HG03521 (cell line): Measurements from ENCODE around the gene GPR107.

Experiments
- ATAC-seq: cut with Tn5 transposase; IDR thresholded peaks from one replicate; pipeline ENCODE4 v1.9.1; 2021; ENCODE audit warnings: mild to moderate bottlenecking, moderate library complexity; ENCODE audit not compliant: unreplicated experiment

The GPR107 gene

DNA sequence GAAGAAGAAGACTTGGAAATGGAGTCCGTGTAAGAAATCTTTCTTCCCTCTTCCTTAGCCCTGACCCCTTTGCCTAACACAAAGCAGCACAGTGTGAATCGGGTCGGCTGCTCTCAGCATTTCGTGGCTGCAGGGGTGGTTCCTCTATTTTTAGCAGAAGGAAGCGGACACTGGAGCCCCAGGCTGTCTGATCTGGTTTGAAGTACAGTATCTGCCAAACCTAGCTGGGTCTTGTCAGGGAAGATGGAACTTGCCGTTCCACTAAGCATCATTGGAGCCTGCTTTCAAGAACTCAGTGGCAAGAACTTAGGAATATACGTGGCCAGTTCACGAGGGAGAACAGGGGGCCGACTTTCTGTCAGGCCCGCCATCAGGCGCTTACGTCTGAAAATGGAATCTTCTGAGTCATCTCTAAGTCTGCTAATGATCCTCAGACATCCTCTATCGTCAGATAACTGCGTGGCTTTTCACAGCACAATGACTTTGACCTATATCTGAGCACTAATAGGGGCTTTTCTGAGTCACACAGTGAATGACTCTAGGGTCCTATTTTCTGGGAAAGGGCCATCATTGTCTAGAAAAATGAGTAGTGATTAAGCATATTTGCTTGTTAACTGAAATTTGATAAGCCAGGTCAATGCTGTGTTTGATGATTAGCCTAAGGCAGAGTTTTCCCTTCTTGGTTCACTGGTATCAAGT, 75.2 kb downstream of the GPR107 start:
- ATAC-seq: peak; percentile 61

DNA sequence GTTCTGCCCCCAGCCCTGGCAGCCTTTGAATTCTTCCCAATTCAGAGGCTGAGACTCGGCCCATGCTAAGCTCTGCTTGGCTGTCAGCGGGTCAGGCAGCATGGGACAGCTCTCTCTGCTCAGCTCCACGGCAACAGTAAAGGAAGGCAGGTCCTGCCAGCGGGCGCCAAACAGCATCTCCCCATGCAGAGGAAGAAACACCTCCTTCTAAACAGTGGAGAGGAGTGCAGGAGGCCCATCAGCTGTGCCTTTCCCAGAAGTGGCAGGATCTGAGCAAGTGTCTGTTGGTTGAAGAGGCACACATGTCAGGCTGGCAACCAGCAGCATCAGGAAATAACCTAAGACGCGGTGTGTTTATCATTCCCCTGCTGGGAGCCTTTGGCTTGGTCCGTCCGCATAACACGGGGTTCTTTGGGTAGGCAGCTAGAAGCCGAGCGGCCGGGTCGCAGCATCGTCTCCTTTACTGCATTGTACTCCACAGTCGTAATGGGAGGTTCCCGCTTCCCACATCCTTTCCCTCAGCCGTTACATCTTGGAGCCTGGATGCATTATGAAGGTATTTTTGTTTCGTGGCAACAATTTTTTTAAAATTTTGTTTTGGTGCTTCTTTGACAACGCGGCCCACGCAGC, 75.8 kb downstream of the GPR107 start:
- ATAC-seq: peak; percentile 18

DNA sequence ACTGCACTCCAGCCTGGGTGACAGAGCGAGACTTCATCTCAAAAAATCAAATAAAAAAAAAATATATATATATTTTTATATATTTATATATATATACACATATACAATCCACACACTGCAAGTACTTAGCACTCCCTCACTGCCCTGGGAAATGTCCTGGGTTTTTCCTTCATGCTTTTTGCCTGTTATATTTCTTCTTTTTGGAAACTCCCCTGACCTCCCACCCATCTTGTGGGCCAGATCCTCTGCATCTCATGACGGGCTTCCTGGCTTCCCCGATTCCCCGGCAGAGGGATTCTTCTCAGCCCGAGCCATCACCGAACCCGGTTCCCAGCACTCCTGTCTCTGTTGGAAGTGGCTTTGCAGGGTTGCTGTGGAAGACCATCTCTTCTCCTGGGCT, 79.0 kb downstream of the GPR107 start:
- ATAC-seq: no peak

DNA sequence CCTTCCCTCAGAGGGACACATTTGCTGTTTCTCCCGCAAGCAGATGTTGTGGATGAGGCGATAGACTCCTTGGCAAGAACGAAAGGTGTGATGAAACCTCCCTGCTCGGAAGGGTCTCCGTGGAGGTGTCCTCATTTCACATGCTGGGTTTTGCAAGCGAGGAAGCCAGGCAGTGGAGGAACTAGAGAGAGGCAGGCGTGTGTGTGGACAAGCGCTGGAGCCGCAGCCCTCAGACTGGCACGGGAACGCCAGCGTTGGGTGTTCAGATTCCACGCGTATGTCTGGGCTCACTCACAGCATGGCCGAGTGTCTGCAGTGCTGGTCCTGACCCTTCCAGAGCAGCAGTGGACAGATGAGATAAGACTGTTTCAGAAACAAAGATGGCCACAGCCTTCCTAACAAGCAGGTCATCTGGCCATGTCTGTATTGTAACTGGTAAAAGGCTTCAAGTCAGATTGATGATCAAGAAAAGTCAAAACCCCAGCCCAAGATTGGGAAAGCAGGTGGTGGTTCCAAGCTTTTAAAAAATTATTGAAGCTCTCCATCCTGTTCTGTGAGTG, 83.5 kb downstream of the GPR107 start:
- ATAC-seq: no peak

DNA sequence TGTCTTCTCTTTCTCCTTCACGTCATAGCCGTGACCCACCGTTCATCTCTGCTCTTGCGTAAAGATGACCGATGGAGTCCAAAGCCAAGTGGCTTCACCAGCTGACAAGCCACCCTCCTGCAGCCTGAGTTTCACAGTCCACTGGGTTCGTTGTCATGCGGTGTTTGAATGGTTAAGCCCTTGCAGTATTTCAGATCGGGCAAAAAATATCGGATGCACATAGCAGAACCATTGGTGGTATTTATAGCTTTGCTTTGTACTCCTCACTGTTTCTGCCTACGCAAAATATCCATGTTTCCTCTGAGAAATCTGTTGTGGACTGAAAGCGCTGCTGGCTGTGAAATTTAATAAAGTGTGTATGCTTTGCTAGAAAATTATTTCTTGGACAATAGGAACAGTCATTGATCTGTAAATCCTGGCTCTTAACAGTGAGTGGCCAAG, 84.0 kb downstream of the GPR107 start:
- ATAC-seq: no peak

DNA sequence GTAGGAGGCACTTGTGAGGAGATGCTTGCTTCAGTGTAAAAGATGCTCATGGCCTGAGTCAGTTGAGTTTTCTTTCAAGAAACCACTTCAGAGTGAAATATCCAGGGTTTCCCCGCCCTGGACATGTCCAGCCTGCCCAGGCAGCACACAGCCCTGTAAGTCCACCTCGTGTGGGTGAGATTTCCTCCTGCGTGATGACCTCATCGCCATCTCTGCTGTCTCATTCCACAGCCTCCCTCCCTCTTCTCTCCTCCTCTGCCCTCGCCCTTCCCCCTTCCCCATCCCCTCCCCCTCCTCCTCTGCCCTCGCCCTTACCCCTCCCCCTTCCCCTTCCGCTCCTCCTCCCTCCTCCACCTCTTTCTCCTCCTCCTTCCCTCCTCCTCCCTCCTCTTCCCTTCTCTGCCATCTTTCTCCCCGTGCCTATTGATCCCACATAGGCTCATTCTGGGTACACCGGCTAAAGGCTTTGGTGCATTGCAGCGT, 84.5 kb downstream of the GPR107 start:
- ATAC-seq: no peak

DNA sequence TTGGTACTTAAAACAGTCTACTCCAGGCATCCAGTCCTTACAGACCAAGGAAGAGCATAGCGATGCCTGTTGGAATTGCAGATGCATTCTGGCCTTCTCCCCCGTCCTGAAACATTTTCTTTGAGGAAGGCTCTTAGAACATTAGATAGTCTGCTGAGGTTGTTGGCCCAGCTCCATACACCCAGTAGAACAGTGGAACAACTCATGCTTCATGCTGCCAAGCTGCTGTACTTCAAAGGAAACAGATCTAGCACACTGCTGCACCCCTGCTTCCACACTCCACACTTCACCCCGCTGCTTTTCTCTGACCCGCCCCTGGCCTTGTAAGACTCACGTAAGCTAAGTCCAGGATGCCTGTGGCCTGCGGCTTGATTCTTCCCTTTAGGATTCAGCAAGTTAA, 85.1 kb downstream of the GPR107 start:
- no peak for ATAC-seq

DNA sequence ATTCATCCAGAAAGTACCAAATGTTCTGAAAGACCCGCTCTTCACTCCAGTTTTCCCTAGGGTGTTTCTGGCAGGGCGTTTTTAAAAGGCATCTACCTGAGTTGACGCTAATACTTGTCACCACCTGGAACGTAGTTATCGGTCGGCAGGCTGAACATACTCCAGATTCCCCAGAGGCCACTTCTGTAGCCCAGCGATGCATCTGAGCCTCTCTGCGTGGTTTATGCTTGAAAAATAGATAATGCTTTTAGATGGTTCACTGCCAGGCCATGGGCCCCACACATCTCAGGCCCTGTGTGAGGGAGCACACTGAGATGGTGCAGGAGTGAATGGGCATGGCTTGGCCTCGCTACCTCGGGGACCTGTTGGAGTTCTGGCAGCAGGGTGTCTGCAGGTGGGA, 85.5 kb downstream of the GPR107 start:
- ATAC-seq: no peak

DNA sequence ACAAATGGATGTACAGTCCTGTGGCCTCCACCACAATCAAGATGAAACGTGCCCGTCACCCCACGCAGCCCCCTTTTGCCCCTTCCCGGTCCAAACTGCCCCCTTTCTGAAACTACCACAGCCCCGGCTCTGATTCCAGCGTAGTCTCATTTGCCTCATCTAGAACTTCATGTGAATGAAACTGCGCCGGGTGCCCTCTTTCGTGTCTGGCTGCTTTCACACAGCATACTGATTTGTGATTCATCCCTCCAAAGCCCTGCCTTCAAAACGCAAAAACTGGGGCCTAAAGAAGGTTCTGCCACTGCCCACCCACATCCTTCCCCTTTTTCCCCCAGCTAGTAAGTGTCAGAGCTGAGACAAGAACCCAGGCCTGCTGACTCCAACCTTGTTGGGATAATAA, 87.0 kb downstream of the GPR107 start:
- no peak for ATAC-seq

DNA sequence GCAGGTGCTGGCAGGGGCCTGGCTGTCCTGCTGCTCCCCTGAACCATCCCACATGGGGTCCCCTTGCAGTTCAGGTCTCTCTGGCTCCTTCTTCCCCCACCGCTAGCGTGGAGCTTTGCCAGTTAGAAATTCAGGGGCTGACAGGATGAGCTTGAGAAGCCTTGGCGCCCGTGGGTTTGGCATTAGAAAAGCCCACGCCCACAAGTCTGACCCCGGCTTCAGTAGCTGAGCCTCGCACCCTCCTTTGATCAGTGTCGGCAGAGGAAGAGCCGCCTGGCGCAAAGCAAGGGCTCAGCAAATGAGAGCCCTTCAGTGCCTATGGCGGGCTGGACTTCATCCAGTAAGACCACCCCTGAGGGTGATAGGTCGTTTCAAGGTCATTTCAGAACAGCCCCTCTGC, 88.3 kb downstream of the GPR107 start:
- ATAC-seq: no peak

DNA sequence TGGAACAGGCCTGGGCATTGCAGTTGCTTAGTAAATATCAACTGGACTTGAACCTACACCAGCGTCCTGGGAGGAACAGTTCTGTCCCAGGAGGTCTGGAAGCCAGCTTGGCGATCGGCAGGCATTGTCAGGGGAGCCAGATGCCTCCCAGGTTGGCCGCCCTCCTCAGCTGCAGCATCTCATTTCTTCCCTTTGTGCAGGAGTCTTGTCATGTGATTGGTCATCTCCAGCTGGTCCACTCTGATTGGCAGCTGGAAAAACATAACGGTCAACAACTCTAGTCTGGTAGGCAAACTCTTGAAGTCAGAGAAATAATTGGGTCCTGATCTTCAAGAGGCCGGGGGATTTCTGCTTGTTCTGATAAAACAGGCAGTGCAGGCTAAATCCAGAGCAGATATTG, 88.9 kb downstream of the GPR107 start:
- ATAC-seq: no peak

DNA sequence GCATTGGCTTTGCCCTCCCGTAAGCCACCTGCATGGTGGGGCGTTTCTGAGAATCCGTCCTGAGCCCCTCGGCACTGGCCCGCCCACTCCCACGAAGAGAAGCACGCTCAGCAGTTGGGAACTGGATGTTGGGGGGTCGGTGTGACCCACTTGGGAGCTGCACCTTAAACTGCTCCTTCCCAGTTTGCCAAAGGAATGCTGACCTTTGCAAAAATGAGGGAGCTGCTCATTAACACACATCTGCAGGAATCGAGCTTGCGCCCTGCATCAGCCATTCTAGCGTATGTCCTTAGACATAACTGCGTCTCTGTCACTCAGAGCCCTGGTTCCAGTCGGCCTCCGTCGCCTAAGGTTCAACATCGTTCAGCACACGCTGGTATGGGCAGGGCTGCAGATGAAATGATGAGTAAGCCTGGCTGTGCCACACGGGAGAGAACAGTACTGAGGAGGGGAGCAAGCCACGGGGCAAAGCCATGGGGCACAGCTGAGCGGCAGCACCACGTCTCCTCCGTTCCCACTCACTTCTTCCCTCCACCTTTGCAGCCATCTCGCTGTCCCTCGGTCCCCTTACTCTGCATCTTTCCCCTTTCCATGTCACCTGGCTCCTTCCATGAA, 89.7 kb downstream of the GPR107 start:
- ATAC-seq: no peak

DNA sequence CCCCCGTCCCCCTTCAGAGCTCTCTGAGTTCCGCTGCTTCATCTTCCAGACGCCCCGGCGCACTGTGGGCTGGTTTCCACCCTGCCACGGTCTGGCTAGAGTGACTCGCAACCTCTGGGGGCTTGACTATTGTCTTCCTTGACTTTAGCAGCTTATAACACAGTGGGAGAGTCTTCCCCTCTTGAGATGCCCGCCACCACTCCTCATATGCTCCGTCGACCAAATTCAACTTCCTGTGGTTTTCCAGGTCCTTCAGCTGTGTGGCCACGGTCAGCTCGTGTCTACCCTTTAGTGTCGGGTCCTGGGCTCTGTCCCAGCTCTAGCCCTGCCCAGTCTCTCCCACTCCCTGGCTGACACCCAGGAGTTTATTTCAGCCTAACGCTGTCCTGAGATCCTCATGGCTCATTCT, 90.3 kb downstream of the GPR107 start:
- no peak for ATAC-seq

DNA sequence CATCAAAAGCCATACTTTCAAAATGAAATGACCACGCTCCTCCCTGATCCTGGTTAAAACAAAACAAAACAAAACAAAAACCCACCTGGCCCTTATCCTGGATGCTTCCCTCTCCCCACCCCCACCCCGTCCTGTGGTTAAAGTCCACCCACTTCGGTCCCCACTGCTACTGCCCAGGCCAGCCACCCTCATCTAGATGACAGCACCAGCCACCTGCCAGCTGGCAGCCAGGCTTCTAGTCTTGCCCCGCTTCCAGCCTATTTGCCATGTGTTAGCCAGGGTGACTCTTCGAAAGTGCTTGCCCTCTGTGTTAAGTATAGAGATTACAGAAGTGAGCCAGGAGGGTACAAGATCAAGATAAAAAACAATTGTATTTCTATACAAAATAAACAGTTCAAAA, 91.0 kb downstream of the GPR107 start:
- ATAC-seq: no peak

DNA sequence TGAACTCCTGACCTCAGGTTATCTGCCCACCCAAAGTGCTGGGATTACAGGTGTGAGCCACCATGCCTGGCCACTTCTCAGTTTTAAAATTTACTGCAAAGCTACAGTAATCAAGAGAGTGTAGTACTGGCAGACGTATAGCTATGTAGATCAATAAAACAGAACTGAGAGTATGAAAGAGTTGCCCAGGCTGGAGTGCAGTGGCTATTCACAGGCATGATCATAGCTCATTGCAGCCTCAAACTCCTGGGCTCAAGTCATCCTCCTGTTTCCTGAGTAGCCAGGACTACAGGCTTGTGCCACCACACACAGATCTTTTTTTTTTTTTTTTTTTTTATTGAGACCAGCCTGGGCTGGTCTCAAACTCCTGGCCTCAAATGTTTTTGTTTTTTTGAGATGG, 92.0 kb downstream of the GPR107 start:
- ATAC-seq: no peak

DNA sequence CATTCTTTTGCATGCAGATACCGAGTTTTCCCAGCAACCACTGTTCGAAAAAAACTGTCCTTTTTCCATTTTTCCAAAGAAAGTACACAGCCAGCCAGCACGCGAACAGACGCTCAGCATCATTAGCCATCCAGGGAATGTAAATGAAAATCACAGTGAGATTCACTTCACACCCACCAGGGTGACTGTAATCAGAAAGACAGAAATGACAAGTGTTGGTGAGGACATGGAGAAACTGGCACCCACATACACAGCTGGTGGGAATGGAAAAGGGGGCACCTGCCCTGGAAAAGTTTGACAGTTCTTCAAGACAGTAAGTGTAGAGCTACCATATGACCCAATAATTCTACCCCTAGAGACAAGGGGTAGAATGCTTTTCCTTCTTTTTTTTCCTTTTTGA, 93.5 kb downstream of the GPR107 start:
- ATAC-seq: no peak

DNA sequence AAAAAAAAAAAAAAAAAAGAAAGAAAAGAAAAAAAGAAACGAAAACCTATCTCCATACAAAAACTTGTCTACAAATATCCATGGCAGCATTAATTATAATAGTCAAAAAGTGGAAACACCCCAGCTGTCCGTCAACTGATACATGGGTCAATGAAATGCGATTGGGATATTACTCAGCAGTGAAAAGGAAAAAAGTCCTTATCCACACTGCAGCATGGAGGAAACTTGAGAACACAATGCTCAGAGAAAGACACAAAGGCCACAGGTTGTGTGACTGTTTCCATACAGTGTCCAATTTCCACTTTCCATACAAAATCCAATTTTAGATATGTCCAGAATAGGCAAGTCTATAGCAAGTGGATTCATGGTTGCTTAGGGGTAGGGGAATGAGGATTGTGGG, 94.2 kb downstream of the GPR107 start:
- ATAC-seq: no peak

DNA sequence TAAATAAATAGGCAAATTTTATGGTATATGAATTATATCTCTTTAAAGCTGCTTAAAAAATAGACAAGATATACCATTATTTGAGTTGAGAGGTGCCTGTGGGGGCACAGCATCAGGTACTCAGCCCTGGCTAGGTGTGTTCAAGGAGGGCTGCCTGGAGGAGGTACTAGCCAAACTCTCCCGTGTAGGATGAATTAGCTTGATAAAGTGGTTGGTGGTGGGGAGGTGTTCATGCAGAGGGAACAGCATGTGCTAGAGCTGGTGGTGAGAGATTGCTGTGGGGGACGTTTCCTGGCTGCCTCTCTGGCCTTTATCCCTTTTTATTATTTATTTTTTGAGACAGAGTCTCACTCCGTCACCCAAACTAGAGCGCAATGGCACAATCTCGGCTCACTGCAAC, 95.3 kb downstream of the GPR107 start:
- ATAC-seq: no peak

DNA sequence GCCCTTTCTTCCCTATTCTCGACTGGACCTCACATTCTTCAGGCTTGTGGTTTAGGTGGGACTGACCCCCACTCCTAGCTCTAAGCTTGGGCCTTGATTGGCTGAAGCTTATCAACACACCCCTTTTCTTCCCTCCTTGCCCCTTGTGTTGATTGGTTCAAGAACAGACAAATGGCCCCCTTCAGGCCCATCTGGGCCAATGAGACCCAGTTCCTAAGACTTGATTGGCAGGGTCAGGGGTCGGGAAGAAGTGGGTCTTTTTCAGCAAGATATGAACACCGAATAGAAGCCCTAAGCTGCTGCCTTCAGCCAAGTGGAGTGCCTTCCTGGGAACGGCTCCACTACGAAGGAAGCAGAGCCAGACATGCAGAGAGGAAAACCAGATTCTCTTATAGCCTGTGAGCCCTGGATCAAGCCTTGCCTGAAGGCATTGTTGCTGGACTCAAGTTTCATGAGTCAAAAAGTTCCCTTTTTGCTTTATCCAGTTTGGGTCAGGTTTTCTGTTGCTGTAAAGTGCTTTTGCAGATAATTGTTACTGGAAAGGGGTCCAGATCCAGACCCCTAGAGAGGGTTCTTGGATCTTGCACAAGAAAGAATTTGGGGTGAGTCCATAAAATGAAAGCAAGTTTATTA, 96.1 kb downstream of the GPR107 start:
- ATAC-seq: no peak

DNA sequence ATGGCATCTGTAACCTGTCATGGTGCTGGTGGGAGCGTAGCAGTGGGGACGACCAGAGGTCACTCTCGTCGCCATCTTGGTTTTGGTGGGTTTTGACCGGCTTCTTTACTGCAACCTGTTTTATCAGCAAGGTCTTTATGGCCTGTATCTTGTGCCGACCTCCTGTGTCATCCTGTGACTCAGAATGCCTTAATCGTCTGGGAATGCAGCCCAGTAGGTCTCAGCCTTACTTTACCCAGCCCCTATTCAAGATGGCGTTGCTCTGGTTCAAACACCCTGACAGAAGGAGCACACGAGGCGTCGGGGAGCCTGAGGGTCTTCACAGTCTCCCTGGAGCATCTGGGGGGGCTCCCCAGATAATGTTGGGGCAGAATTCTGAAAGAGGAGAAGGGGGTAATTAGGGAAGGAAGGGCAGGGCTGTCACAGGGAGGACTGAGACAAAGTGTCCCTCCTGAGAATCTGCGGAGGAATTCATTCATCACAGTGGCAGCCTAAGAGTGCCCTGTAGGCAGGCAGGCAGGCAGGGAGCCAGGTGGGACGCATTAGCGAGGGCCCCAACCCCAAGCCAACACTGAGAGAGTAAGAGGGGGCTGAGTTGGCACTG, 97.2 kb downstream of the GPR107 start:
- no peak for ATAC-seq

DNA sequence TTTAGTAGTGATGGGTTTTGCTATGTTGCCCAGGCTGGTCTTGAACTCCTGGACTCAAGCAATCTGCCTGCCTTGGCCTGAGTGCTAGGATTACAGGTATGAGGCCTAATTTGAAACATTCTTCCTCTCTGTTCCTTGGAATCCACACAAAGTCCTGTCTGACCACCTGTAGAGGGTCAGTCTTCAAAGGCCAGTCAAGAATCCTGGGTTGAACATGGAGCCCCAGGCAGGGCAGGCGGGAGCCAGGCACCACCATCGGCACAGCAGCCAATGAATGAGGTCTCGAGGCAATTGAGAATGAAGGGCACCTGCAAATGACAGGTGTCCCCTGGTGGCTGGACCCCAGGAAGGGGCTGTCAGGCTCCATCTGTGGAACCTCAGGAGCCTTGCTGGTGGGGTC, 101.1 kb downstream of the GPR107 start:
- no peak for ATAC-seq
